ENCODE data around the gene NCK1. TPM values are rescaled to one million over a fixed set of nuclear protein-coding genes. Genes with fewer than 3 reads are reported as not detected.

Gene NCK1
- total and polyA plus RNA-seq, 2 experiments from 2014 or later: 25.1 to 47.7 TPM

DNA sequence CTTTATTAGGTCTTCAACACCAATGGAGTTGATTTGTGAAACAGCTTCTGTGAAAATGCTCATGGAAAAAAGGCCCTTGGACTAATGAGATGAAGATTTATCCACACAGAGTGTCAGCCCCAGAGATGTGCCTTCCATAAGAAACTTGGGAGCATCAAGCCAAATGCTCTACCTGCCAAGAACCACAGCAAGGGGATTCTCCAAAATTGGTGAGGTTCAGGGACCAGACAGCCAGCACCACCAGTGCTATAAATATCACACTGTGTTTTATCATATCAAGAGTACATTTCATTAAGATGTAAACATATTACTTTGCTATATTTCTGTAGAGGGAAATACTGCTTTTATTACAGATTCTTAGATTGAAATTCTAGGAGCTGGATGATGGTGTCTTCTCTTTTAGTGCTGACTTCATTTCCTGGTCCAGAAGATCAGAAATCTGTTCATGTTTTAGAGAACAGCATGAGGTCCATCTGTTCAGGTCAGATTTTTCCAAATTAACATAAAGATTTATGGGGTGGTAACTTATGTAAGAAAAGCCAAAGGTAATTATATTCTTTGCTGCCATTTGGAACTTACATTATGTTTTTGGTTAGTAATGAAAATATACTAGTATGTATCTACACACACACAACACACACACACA lies 25.4 kb upstream of the NCK1 start:
- no peak for DNase-seq (ENCODE audit: low spot score)
- Histone ChIP-seq H3K27me3 (no peaks in the 10 kb centered on the region), H3K4me3 (no peak overlapping the region), H3K36me3 (replicated peaks; ENCODE audit: insufficient read depth, low read depth) (no peaks in the 10 kb centered on the region), H3K4me2 (no peak overlapping the region), H3K4me1 (ENCODE audit: insufficient read depth) (no peaks in the 10 kb centered on the region), H3K79me2 (no peaks in the 10 kb centered on the region), H3K9me2 (replicated peaks; ENCODE audit: insufficient read depth) (no peaks in the 10 kb centered on the region), H4K20me1 (ENCODE audit: insufficient read depth, poor library complexity, severe bottlenecking) (no peaks in the 10 kb centered on the region), H2AFZ (no peak overlapping the region), H3K27ac (no peak overlapping the region), H3K9me3 (ENCODE audit: low read depth) (no peaks in the 10 kb centered on the region)
- TF ChIP-seq EZH2phosphoT487 (IDR thresholded peaks at IDR 0.05; ENCODE audit: low read depth, severe bottlenecking, unreplicated experiment) (no peak), EZH2 (IDR thresholded peaks at IDR 0.05; ENCODE audit: borderline replicate concordance) (no peak)
- TF ChIP-seq, protein P1, sequence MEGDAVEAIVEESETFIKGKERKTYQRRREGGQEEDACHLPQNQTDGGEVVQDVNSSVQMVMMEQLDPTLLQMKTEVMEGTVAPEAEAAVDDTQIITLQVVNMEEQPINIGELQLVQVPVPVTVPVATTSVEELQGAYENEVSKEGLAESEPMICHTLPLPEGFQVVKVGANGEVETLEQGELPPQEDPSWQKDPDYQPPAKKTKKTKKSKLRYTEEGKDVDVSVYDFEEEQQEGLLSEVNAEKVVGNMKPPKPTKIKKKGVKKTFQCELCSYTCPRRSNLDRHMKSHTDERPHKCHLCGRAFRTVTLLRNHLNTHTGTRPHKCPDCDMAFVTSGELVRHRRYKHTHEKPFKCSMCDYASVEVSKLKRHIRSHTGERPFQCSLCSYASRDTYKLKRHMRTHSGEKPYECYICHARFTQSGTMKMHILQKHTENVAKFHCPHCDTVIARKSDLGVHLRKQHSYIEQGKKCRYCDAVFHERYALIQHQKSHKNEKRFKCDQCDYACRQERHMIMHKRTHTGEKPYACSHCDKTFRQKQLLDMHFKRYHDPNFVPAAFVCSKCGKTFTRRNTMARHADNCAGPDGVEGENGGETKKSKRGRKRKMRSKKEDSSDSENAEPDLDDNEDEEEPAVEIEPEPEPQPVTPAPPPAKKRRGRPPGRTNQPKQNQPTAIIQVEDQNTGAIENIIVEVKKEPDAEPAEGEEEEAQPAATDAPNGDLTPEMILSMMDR (IDR thresholded peaks at IDR 0.05; ENCODE audit: poor library complexity): no peak

GRCh38 chr3:136838641-136839555 lies 23.1 kb upstream of the NCK1 start:
- Histone ChIP-seq H3K4me2 (no peak overlapping the region), H3K79me2 (no peaks in the 10 kb centered on the region), H2AFZ (no peak overlapping the region), H4K20me1 (ENCODE audit: insufficient read depth, poor library complexity, severe bottlenecking) (no peaks in the 10 kb centered on the region), H3K4me3 (no peak overlapping the region), H3K4me1 (ENCODE audit: insufficient read depth) (no peaks in the 10 kb centered on the region), H3K9me3 (ENCODE audit: low read depth) (no peaks in the 10 kb centered on the region), H3K36me3 (replicated peaks; ENCODE audit: insufficient read depth, low read depth) (no peaks in the 10 kb centered on the region), H3K27ac (no peak overlapping the region), H3K9me2 (replicated peaks; ENCODE audit: insufficient read depth) (no peaks in the 10 kb centered on the region), H3K27me3 (no peaks in the 10 kb centered on the region)
- TF ChIP-seq EZH2 (IDR thresholded peaks at IDR 0.05; ENCODE audit: borderline replicate concordance) (no peak), EZH2phosphoT487 (IDR thresholded peaks at IDR 0.05; ENCODE audit: low read depth, severe bottlenecking, unreplicated experiment) (no peak)
- TF ChIP-seq, protein P1 (IDR thresholded peaks at IDR 0.05; ENCODE audit: poor library complexity): no peak
- WGBS (ENCODE audit: low lambda C conversion rate, missing lambda C conversion rate): 71% methylated on average over 1 of the region's 1 CpG
- DNase-seq (ENCODE audit: low spot score): no peak

GRCh38 chr3:136839556-136839931 lies 22.5 kb upstream of the NCK1 start:
- Histone ChIP-seq H3K79me2 (no peaks in the 10 kb centered on the region), H3K4me1 (ENCODE audit: insufficient read depth) (no peaks in the 10 kb centered on the region), H2AFZ (no peak overlapping the region), H3K9me3 (ENCODE audit: low read depth) (no peaks in the 10 kb centered on the region), H3K27me3 (no peaks in the 10 kb centered on the region), H3K36me3 (replicated peaks; ENCODE audit: insufficient read depth, low read depth) (no peaks in the 10 kb centered on the region), H3K4me3 (no peak overlapping the region), H4K20me1 (ENCODE audit: insufficient read depth, poor library complexity, severe bottlenecking) (no peaks in the 10 kb centered on the region), H3K9me2 (replicated peaks; ENCODE audit: insufficient read depth) (no peaks in the 10 kb centered on the region), H3K4me2 (no peak overlapping the region), H3K27ac (no peak overlapping the region)
- DNase-seq (ENCODE audit: low spot score): no peak
- TF ChIP-seq EZH2phosphoT487 (IDR thresholded peaks at IDR 0.05; ENCODE audit: low read depth, severe bottlenecking, unreplicated experiment) (no peak), EZH2 (IDR thresholded peaks at IDR 0.05; ENCODE audit: borderline replicate concordance) (no peak)
- TF ChIP-seq, protein P1 (IDR thresholded peaks at IDR 0.05; ENCODE audit: poor library complexity): no peak

All from hepatocyte (in vitro differentiated cells).